SU-DHL-6 (cell line): ENCODE measurements around the gene DCDC2.

ENCODE experiments used
- H2AFZ ChIP-seq: fragments of 200-600 bp; sonication (generic); 2 replicates; pipeline ENCODE4 v1.6.1; 2014; ENCODE audit warnings: low read depth, mild to moderate bottlenecking, moderate library complexity, mixed read lengths, antibody characterized with exemption, low read length; ENCODE audit not compliant: severe bottlenecking
- H3F3A ChIP-seq: fragments of 200-600 bp; shearing (Covaris generic); 2 replicates; pipeline ENCODE4 v1.6.0; 2016; ENCODE audit warnings: antibody characterized with exemption, mild to moderate bottlenecking; ENCODE audit not compliant: insufficient read depth
- H3K27ac ChIP-seq: fragments of 200-600 bp; sonication (generic); 2 replicates; pipeline ENCODE4 v1.5.1; 2016; ENCODE audit warnings: low read depth, mild to moderate bottlenecking, low read length, moderate library complexity, mixed read lengths
- H3K27me3 ChIP-seq: fragments of 200-600 bp; sonication (generic), shearing (Covaris generic); 2 replicates; pipeline ENCODE4 v1.6.0; 2014; ENCODE audit warnings: mild to moderate bottlenecking, low read length
- H3K36me3 ChIP-seq: fragments of 200-600 bp; sonication (generic); 2 replicates; pipeline ENCODE4 v1.6.1; 2014; ENCODE audit warnings: mild to moderate bottlenecking, low read length, mixed read lengths
- H3K4me2 ChIP-seq: fragments of 300-600, 200-600 bp; shearing (Covaris generic), sonication (generic); 2 replicates; pipeline ENCODE4 v1.6.0; 2014; ENCODE audit warnings: low read length, low read depth, mild to moderate bottlenecking; ENCODE audit not compliant: poor library complexity, severe bottlenecking
- H3K4me3 ChIP-seq: fragments of 200-600 bp; sonication (generic); 2 replicates; pipeline ENCODE4 v1.5.1; 2014; ENCODE audit warnings: antibody characterized with exemption, low read length, mild to moderate bottlenecking, mixed read lengths; ENCODE audit not compliant: insufficient read depth, poor library complexity, severe bottlenecking
- H3K79me2 ChIP-seq: fragments of 200-600 bp; sonication (generic); 2 replicates; pipeline ENCODE4 v1.6.1; 2014; ENCODE audit warnings: mild to moderate bottlenecking, low read length, moderate library complexity; ENCODE audit not compliant: insufficient read depth
- H3K9ac ChIP-seq: fragments of 200-600 bp; sonication (generic); 2 replicates; pipeline ENCODE4 v1.7.0; 2014; ENCODE audit warnings: mild to moderate bottlenecking, low read length
- H3K9me2 ChIP-seq: fragments of 200-600 bp; sonication (generic); replicated peaks from 2 replicates; pipeline ENCODE4 v1.6.1; 2014; ENCODE audit warnings: low read length; ENCODE audit not compliant: insufficient read depth
- H3K9me3 ChIP-seq: fragments of 200-600 bp; sonication (generic); 2 replicates; pipeline ENCODE4 v1.6.1; 2014; ENCODE audit warnings: low read length, mixed read lengths; ENCODE audit not compliant: insufficient read depth
- H4K20me1 ChIP-seq: fragments of 200-600 bp; sonication (generic); 2 replicates; pipeline ENCODE4 v1.6.1; 2014; ENCODE audit warnings: low read depth, mild to moderate bottlenecking, antibody characterized with exemption, low read length, moderate library complexity, mixed read lengths
- CTCF ChIP-seq: fragments of 200-600 bp; sonication (generic); IDR thresholded peaks from one replicate; pipeline ENCODE4 v1.5.1; 2017; ENCODE audit warnings: antibody characterized with exemption, mild to moderate bottlenecking, low read length, moderate library complexity; ENCODE audit not compliant: insufficient read depth, poor library complexity, severe bottlenecking
- EZH2phosphoT487 ChIP-seq: fragments of 200-600 bp; sonication (generic), shearing (Covaris generic); conservative IDR thresholded peaks from 2 replicates; pipeline ENCODE4 v1.6.1; 2018; ENCODE audit warnings: mild to moderate bottlenecking, antibody characterized with exemption, low read length, moderate library complexity, mixed read lengths

Gene DCDC2

DNA sequence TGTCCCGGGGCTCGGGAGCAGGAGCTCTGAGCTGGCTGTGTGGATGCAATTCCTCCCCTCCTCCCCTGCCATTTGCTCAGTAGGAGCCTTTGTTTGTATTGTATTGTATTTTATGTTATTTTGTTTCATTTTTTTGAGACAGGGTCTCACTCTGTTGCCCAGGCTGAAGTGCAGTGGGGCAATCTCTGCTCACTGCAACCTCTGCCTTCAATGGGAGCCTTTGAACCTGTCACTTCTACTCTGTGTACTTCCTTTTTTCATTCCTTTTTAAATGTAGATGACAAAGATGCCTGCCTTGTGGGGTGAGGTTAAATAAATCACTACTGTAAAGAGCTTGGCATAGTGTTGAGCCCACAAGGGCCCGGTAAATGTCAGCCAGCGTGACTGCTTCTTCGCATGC is 70.6 kb downstream of the DCDC2 start:
- Histone ChIP-seq H3K27ac (no peak overlapping the region), H3K4me3 (no peak overlapping the region), H4K20me1 (no peaks in the 10 kb centered on the region), H3K9me3 (no peaks in the 10 kb centered on the region), H3K4me2 (no peak overlapping the region), H3K79me2 (no peaks in the 10 kb centered on the region), H3F3A (no peaks in the 10 kb centered on the region), H3K9me2 (no peaks in the 10 kb centered on the region), H3K36me3 (no peaks in the 10 kb centered on the region), H3K27me3 (no peaks in the 10 kb centered on the region), H2AFZ (no peak overlapping the region), H3K9ac (no peak overlapping the region)
- no peak for TF ChIP-seq EZH2phosphoT487
- TF ChIP-seq CTCF = no peak

DNA sequence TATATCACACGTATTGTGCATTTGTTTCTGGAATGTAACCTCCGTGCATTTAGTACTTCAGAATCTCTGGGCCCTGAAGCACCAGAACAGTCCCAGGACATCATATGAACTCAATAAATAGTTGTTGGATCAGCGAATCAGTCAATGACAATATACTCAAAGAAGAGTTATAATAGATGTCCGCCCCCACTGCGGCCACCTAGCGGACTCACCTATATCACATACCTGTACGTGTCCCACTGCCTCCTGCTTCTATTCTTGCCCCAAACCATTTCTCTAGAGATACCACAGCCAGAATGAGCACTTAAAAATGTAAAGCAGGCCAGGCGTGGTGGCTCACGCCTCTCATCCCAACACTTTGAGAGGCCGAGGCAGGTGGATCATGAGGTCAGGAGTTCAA is 73.9 kb downstream of the DCDC2 start:
- Histone ChIP-seq H3K4me2 (no peak overlapping the region), H3K27ac (no peak overlapping the region), H2AFZ (no peak overlapping the region), H3K9ac (no peak overlapping the region), H3K9me2 (no peaks in the 10 kb centered on the region), H3K27me3 (no peaks in the 10 kb centered on the region), H3K4me3 (no peak overlapping the region), H3K36me3 (no peaks in the 10 kb centered on the region), H4K20me1 (no peaks in the 10 kb centered on the region), H3K79me2 (no peaks in the 10 kb centered on the region), H3K9me3 (no peaks in the 10 kb centered on the region), H3F3A (no peaks in the 10 kb centered on the region)
- TF ChIP-seq EZH2phosphoT487 = no peak
- TF ChIP-seq CTCF = no peak

GRCh38 chr6:24283043-24283985 is 74.5 kb downstream of the DCDC2 start:
- Histone ChIP-seq H3K4me3 (no peak overlapping the region), H3K9ac (no peak overlapping the region), H2AFZ (no peak overlapping the region), H3K4me2 (peak overlapping the region; percentile 8), H3K27me3 (no peaks in the 10 kb centered on the region), H4K20me1 (no peaks in the 10 kb centered on the region), H3K9me3 (no peaks in the 10 kb centered on the region), H3K9me2 (no peaks in the 10 kb centered on the region), H3F3A (no peaks in the 10 kb centered on the region), H3K36me3 (no peaks in the 10 kb centered on the region), H3K27ac (no peak overlapping the region), H3K79me2 (no peaks in the 10 kb centered on the region)
- TF ChIP-seq CTCF (peak; percentile 96), EZH2phosphoT487 (no peak)
